Measurements from ENCODE around the gene TOMM5. TPM values are rescaled to one million over a fixed set of nuclear protein-coding genes. Genes with fewer than 3 reads are reported as not detected.

TOMM5 gene
- total RNA-seq, 5 donors from 2014 or later (not counting 1 experiment from before 2014, with no cell fraction given), result 35.6 to 44.8 (median 42.1) TPM

DNA sequence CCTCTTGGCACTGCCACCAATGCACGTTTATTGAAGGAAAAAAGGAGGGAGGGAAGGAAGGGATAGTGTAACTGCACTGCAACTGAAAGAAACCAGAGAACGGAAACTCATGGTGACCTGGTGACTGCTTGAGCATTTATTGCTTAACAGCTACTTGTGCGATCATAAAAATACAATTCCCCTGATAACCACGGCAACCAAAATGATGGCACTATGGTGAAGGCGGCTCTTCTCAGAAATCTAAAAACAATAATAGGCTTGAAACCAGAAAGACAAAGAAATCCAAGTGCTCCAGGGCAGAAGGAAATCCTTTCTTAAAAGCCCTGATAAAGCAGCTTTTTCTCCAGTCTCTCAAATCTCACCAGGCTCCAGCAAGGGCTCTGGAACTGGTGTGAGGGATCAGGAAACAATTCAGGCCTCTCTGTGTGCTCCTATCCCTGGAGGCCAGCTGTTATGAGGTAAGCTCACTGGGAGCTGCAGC lies 18.1 kb downstream of the TOMM5 start:
- Histone ChIP-seq H3K36me3 (ENCODE audit: control insufficient read depth in 2 of 2, extremely low read depth in 1 of 2, insufficient read depth in 1 of 2, low read length in 1 of 2) (no peaks in the 10 kb centered on the region), H3K27me3 (replicated peaks in 1 of 2; ENCODE audit: control insufficient read depth in 2 of 2, extremely low read depth in 1 of 2, insufficient read depth in 2 of 2, low read length in 1 of 2) (no peaks in the 10 kb centered on the region), H3K9me3 (no peaks in the 10 kb centered on the region), H3K27ac (ENCODE audit: low read length) (no peak overlapping the region), H3K4me3 (ENCODE audit: control insufficient read depth in 1 of 2, extremely low read depth in 1 of 2, low read length in 1 of 2) (no peak overlapping the region), H3K4me1 (ENCODE audit: control insufficient read depth in 1 of 2, extremely low read depth in 1 of 2, insufficient read depth in 2 of 2, low read length in 2 of 2) (peaks cover 9 to 13% of the 10 kb centered on the region in 2 experiments)
- DNase-seq (no peak), ATAC-seq (replicated peaks in 1 of 4) (no peak)
- ChIA-PET POLR2A (no interaction called here), CTCF (no interaction called here)
- Mint-ChIP-seq H3K27ac (no peak overlapping the region), H3K9me3 (no peaks in the 10 kb centered on the region), H3K4me3 (no peak overlapping the region), H3K4me1 (peaks cover 19 to 32% (median 22%) of the 10 kb centered on the region in 3 donors), H3K27me3 (peaks cover 0 to 3% of the 10 kb centered on the region in 2 donors), H3K36me3 (no peaks in the 10 kb centered on the region)
- 75% methylated on average over 3 of the region's 5 CpGs for WGBS (ENCODE audit: insufficient coverage)

DNA sequence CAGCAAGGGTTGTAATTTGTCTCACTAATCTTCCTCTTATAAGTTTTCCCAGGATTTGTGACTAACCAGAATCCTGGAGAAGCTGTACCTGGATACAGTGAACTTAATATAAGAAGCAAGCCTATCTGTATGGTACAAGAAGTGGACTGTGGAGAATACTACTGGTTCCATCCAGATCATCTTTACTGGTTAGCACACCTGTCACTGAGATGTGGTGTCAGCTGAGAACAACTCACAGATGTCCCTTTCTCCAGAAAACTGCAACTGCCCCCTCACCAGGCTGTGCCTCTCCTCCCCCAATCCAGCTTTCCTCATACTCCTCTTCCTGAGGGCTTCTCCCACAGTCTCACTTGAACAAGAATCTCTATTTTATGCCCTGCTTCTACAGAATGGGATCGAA lies 21.1 kb downstream of the TOMM5 start:
- H3K27me3 Mint-ChIP-seq, result peaks cover 0 to 3% of the 10 kb centered on the region in 2 donors
- no peak overlapping the region for H3K27ac Mint-ChIP-seq
- no peaks in the 10 kb centered on the region for H3K9me3 ChIP-seq
- no peaks in the 10 kb centered on the region for H3K9me3 Mint-ChIP-seq
- CTCF ChIA-PET, result no interaction called here
- ATAC-seq (replicated peaks in 1 of 4), result no peak
- DNase-seq, result no peak
- H3K4me1 ChIP-seq (ENCODE audit: control insufficient read depth in 1 of 2, extremely low read depth in 1 of 2, insufficient read depth in 2 of 2, low read length in 2 of 2), result peaks cover 5 to 6% of the 10 kb centered on the region in 2 experiments
- POLR2A ChIA-PET, result no interaction called here
- H3K4me3 ChIP-seq (ENCODE audit: control insufficient read depth in 1 of 2, extremely low read depth in 1 of 2, low read length in 1 of 2), result no peak overlapping the region
- H3K36me3 ChIP-seq (ENCODE audit: control insufficient read depth in 2 of 2, extremely low read depth in 1 of 2, insufficient read depth in 1 of 2, low read length in 1 of 2), result no peaks in the 10 kb centered on the region
- no CpG with 5 or more reads among the region's 1 CpG for WGBS (ENCODE audit: insufficient coverage)
- H3K4me3 Mint-ChIP-seq, result no peak overlapping the region
- no peak overlapping the region for H3K27ac ChIP-seq (ENCODE audit: low read length)
- peaks cover 8% of the 10 kb centered on the region for H3K36me3 Mint-ChIP-seq
- H3K4me1 Mint-ChIP-seq, result peaks cover 8 to 19% (median 13%) of the 10 kb centered on the region in 3 donors
- H3K27me3 ChIP-seq (replicated peaks in 1 of 2; ENCODE audit: control insufficient read depth in 2 of 2, extremely low read depth in 1 of 2, insufficient read depth in 2 of 2, low read length in 1 of 2), result no peaks in the 10 kb centered on the region

DNA sequence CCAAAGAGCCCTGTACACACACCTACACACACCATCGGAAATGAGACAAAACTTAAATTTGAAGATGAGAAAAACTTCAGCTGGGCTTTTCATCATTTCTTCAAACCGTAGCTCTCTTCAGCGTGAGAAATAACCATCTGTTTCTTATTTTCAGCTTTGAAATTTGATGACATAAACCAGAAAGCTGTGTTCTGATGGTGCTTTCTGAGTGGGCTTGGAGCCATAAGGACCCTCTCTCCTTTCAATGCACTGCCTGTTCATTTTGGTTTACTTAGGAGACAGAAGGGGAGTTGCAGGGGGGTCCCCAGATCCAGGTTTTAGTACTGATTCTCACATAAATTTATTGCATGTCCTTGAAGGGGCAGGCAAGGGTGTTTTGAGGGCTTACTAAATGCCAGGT lies 25.7 kb downstream of the TOMM5 start:
- H3K4me3 Mint-ChIP-seq, result no peak overlapping the region

DNA sequence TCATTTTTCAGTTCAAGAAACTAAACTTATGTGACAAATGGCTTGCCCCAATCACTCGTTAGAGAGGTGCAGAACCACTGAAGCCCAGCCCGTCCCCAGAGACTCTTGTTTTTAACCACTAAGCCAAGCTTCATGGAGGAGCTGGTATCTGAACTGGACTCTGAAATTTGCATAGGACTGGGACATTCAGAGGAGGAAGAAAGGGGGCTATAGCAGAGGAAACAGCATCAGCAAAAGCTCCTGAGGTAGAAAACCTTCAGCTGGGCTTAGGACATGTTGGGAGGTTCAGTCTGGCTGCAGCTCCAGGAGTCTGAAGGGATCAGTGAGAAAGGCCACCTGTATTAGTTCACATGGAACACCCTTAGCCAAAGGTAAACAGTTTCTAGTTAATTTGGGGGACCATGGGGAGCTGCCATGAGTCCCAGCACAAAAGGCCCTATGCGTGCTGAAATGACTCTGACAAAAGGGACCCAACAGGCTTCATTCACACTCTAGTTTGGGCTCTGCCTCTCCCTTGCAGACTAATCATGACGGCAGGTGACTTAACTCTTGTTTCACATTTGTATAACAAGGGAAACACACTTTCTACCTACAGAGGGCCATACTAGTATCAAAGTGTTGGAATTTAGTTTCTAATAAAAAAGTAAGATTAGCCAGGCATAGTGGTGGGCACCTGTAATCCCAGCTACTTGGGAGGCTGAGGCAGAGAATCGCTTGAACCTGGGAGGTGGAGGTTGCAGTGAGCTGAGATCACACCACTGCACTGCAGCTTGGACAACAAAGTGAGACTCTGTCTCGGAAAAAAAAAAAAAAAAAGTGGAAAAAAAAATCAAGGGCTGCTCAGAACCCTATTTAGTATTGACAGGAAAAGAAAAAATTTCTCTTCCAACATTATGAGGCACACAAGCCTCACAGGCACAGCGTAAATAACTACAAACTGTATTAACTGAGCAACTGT lies 26.5 kb downstream of the TOMM5 start:
- POLR2A ChIA-PET, result no interaction called here
- no peak overlapping the region for H3K4me3 ChIP-seq (ENCODE audit: control insufficient read depth in 1 of 2, extremely low read depth in 1 of 2, low read length in 1 of 2)
- ATAC-seq (replicated peaks in 1 of 4), result no peak

More for the DNA sequence above, 25.7 kb downstream of the TOMM5 start:
- Histone ChIP-seq H3K9me3 (no peaks in the 10 kb centered on the region), H3K4me1 (ENCODE audit: control insufficient read depth in 1 of 2, extremely low read depth in 1 of 2, insufficient read depth in 2 of 2, low read length in 2 of 2) (no peaks in the 10 kb centered on the region), H3K36me3 (ENCODE audit: control insufficient read depth in 2 of 2, extremely low read depth in 1 of 2, insufficient read depth in 1 of 2, low read length in 1 of 2) (no peaks in the 10 kb centered on the region), H3K4me3 (ENCODE audit: control insufficient read depth in 1 of 2, extremely low read depth in 1 of 2, low read length in 1 of 2) (no peak overlapping the region), H3K27me3 (replicated peaks in 1 of 2; ENCODE audit: control insufficient read depth in 2 of 2, extremely low read depth in 1 of 2, insufficient read depth in 2 of 2, low read length in 1 of 2) (no peaks in the 10 kb centered on the region), H3K27ac (ENCODE audit: low read length) (no peak overlapping the region)
- WGBS (ENCODE audit: insufficient coverage), result no CpG with 5 or more reads among the region's 3 CpGs
- ATAC-seq (replicated peaks in 1 of 4) (no peak), DNase-seq (no peak)
- Mint-ChIP-seq H3K36me3 (peaks cover 17% of the 10 kb centered on the region), H3K4me1 (peaks cover 0 to 4% (median 0%) of the 10 kb centered on the region in 3 donors), H3K9me3 (peaks cover 3 to 6% (median 3%) of the 10 kb centered on the region in 3 donors), H3K27me3 (peaks cover 0 to 3% of the 10 kb centered on the region in 2 donors), H3K27ac (no peak overlapping the region)
- ChIA-PET POLR2A (interaction anchor here in 1 of 2 donors (0.6 kb wide), 1 partner anchor 25 kb away, joined by 3 read pairs; no protein-coding TSS in a partner anchor), CTCF (interaction anchor here in 1 of 2 donors (0.7 kb wide), 1 partner anchor 69 kb away, joined by 4 read pairs; no protein-coding TSS in a partner anchor)

DNA sequence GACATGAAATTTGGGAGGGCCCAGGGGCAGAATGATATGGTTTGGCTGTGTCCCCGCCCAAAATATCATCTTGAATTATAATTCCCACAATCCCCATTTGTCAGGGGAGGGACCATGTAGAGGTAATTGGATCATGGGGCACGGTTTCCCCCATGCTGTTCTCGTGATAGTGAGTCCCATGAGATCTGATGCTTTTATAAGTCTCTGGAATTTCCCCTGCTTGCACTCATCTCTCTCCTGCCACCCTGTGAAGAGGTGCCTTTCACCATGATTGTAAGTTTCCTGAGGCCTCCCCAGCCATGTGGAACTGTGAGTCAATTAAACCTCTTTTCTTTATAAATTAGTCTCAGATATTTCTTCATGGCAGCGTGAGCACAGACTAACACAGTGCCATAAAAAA lies 27.5 kb downstream of the TOMM5 start:
- ChIA-PET CTCF (no interaction called here), POLR2A (no interaction called here)
- Mint-ChIP-seq H3K36me3 (peaks cover 21% of the 10 kb centered on the region), H3K4me1 (peaks cover 0 to 5% (median 0%) of the 10 kb centered on the region in 3 donors), H3K9me3 (peaks cover 3 to 6% (median 3%) of the 10 kb centered on the region in 3 donors), H3K4me3 (no peak overlapping the region), H3K27me3 (no peaks in the 10 kb centered on the region), H3K27ac (no peak overlapping the region)
- Histone ChIP-seq H3K27ac (ENCODE audit: low read length) (no peak overlapping the region), H3K9me3 (no peaks in the 10 kb centered on the region), H3K4me3 (ENCODE audit: control insufficient read depth in 1 of 2, extremely low read depth in 1 of 2, low read length in 1 of 2) (no peak overlapping the region), H3K27me3 (replicated peaks in 1 of 2; ENCODE audit: control insufficient read depth in 2 of 2, extremely low read depth in 1 of 2, insufficient read depth in 2 of 2, low read length in 1 of 2) (no peaks in the 10 kb centered on the region), H3K36me3 (ENCODE audit: control insufficient read depth in 2 of 2, extremely low read depth in 1 of 2, insufficient read depth in 1 of 2, low read length in 1 of 2) (no peaks in the 10 kb centered on the region), H3K4me1 (ENCODE audit: control insufficient read depth in 1 of 2, extremely low read depth in 1 of 2, insufficient read depth in 2 of 2, low read length in 2 of 2) (no peaks in the 10 kb centered on the region)
- ATAC-seq (replicated peaks in 1 of 4), result no peak
- WGBS (ENCODE audit: insufficient coverage), result no CpG with 5 or more reads among the region's 4 CpGs
- no peak for DNase-seq

More for the DNA sequence above, 26.5 kb downstream of the TOMM5 start:
- H3K27ac Mint-ChIP-seq, result no peak overlapping the region
- H3K9me3 Mint-ChIP-seq, result peaks cover 3 to 6% (median 3%) of the 10 kb centered on the region in 3 donors
- no peak overlapping the region for H3K27ac ChIP-seq (ENCODE audit: low read length)
- H3K9me3 ChIP-seq, result no peaks in the 10 kb centered on the region
- CTCF ChIA-PET, result interaction anchor here in 1 of 2 donors (0.7 kb wide), 2 partner anchors 68 to 69 kb away, joined by 4 read pairs; no protein-coding TSS in a partner anchor
- H3K36me3 ChIP-seq (ENCODE audit: control insufficient read depth in 2 of 2, extremely low read depth in 1 of 2, insufficient read depth in 1 of 2, low read length in 1 of 2), result no peaks in the 10 kb centered on the region
- H3K4me1 ChIP-seq (ENCODE audit: control insufficient read depth in 1 of 2, extremely low read depth in 1 of 2, insufficient read depth in 2 of 2, low read length in 2 of 2), result no peaks in the 10 kb centered on the region
- WGBS (ENCODE audit: insufficient coverage), result 80% methylated on average over 3 of the region's 7 CpGs
- peaks cover 0 to 5% (median 0%) of the 10 kb centered on the region in 3 donors for H3K4me1 Mint-ChIP-seq
- no peak overlapping the region for H3K4me3 Mint-ChIP-seq
- H3K27me3 Mint-ChIP-seq, result peaks cover 0 to 3% of the 10 kb centered on the region in 2 donors
- no peaks in the 10 kb centered on the region for H3K27me3 ChIP-seq (replicated peaks in 1 of 2; ENCODE audit: control insufficient read depth in 2 of 2, extremely low read depth in 1 of 2, insufficient read depth in 2 of 2, low read length in 1 of 2)
- DNase-seq, result no peak
- peaks cover 21% of the 10 kb centered on the region for H3K36me3 Mint-ChIP-seq

DNA sequence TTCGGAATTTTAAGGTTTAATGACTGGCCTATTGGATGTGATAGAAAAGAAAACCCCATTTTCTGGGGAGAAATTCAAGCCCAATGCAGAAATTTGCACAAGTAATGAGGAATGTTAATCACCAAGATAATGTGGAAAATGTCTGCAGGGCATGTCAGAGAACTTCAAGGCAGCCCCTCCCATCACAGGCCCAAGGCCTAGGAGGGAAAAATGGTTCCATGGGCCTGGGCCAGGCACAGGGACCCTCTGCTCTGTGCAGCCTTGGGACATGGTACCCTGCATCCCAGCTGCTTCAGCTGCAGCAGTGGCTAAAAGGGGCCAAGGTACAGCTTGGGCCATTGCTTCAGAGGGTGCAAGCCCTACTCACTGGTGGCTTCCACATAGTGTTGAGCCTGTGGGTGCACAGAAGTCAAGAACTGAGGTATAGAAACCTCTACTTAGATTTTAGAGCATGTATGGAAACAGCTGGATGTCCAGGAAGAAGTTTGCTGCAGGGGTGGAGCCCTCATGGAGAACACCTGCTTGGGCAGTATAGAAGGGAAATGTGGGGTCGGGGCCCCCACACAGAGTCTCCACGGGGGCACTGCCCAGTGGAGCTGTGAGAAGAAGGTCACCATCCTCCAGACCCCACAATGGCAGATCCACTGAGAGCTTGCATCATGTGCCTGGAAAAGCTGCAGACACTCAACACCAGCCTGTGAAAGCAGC lies 28.4 kb downstream of the TOMM5 start:
- Histone ChIP-seq H3K9me3 (no peaks in the 10 kb centered on the region), H3K4me3 (ENCODE audit: control insufficient read depth in 1 of 2, extremely low read depth in 1 of 2, low read length in 1 of 2) (no peak overlapping the region), H3K4me1 (ENCODE audit: control insufficient read depth in 1 of 2, extremely low read depth in 1 of 2, insufficient read depth in 2 of 2, low read length in 2 of 2) (no peaks in the 10 kb centered on the region), H3K27ac (ENCODE audit: low read length) (no peak overlapping the region), H3K36me3 (ENCODE audit: control insufficient read depth in 2 of 2, extremely low read depth in 1 of 2, insufficient read depth in 1 of 2, low read length in 1 of 2) (no peaks in the 10 kb centered on the region), H3K27me3 (replicated peaks in 1 of 2; ENCODE audit: control insufficient read depth in 2 of 2, extremely low read depth in 1 of 2, insufficient read depth in 2 of 2, low read length in 1 of 2) (no peaks in the 10 kb centered on the region)
- ChIA-PET POLR2A (no interaction called here), CTCF (no interaction called here)
- no peaks in the 10 kb centered on the region for H3K27me3 Mint-ChIP-seq
- H3K36me3 Mint-ChIP-seq, result peaks cover 21% of the 10 kb centered on the region
- ATAC-seq (replicated peaks in 1 of 4), result no peak
- H3K27ac Mint-ChIP-seq, result no peak overlapping the region
- WGBS (ENCODE audit: insufficient coverage), result 0% methylated on average over 1 of the region's 3 CpGs
- H3K4me3 Mint-ChIP-seq, result no peak overlapping the region
- no peak for DNase-seq
- H3K4me1 Mint-ChIP-seq, result peaks cover 0 to 5% (median 0%) of the 10 kb centered on the region in 3 donors
- H3K9me3 Mint-ChIP-seq, result peaks cover 3 to 6% (median 3%) of the 10 kb centered on the region in 3 donors
